NK-92 (cell line): ENCODE results near the gene PPP1R14B.
"Not testable (repeated sequence)": the region's sequence is repeated elsewhere in the genome, so short reads cannot be mapped to it uniquely, and the experiment has no call there.

Source experiments
- DNase-seq: peaks from one replicate; lab custom pipeline; 2025; ENCODE audit not compliant: unreplicated experiment; lab: John Stamatoyannopoulos, UW

The PPP1R14B gene

DNA sequence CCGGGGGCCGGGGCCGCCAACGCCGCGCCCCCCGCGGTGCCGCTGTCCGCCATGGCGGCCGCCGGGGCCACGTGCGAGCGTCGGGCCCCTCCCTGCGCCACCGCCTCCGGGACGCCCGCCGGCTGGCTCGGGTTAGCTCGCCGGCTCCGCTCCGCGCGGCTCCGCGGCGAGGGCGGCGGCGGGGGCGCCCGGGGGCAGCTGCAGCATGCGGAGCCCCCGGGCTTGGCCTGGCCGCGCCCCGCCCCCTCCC is 197 bp downstream of the PPP1R14B start:
- not testable (repeated sequence) for DNase-seq

DNA sequence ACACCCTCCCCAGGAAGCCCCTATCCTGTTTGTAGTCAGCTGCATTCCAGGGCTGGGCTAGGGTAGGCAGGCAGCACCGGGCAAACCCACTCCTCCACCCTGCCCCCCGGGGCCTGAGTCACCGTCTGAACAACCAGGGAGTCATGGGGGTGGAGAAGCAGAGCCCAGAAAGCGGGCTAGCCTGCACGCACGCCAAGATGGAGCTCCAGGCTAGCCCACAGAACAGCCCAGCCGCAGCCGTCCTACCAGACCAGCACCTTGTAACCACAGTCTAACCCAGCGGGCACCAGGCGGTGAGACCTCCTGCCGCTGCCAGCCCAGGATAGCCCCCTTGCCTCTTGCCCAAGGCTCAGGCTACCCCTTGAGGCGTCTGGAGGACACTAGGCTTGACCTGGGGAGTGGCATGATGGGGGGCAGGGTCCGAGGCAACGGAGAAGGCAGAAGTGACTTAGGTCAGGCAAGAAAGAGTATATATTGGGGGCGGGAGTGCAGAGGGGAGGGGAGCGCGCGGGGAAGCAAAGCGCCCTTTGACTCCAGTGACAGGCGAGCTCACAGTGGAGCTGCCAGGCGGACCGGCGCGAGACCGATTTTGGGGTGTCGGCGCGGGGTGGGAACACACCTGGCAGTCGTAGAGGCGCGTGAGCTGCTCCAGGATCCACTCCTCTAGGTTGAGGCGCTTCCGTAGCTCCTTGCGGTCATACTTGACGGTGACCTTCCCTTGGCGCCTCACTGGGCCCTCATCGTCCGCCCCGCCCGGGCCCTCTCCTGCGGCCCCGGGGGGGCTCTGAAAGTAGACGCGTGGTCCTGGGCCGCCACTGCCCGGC is 734 bp downstream of the PPP1R14B start:
- no peak for DNase-seq

DNA sequence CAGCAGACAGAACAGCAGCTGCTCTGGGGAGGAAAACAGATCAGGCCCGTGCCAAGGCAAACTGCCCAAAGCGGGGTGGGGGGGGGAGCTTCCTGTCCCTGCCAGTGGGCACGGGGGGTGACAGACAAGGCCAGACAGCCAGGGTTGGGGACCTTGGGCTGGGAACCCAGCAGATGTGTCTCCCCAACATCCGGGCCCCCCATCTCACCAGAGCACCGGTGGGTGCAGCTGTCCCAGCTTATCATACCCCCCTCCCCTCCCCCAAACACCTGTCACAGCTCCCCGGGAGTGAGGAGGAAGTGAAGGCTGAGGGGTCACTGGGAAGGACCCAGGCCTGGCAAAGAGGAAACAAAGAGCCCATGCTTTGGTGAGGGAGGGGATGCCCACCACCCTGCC is 1.3 kb downstream of the PPP1R14B start:
- no peak for DNase-seq

DNA sequence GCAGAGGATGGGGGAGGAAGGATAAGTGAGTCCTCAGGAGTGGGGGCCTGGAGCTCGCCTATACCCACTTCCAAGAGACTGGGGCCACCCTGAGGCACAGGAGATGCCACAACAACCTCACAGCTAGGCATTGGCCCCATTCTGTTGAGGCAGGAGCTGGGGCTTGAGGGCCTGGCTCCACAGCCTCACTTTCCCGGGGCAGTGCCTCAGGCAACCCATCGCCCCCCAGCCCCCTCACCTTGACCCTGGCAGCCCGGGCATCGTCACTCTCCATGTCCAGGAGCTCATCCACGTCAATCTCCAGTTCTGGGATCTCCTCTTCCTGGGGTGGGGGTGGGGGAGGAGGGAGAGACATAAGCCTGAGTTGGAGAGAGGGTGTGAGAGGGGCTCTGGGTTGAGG is 1.8 kb downstream of the PPP1R14B start:
- DNase-seq = no peak

DNA sequence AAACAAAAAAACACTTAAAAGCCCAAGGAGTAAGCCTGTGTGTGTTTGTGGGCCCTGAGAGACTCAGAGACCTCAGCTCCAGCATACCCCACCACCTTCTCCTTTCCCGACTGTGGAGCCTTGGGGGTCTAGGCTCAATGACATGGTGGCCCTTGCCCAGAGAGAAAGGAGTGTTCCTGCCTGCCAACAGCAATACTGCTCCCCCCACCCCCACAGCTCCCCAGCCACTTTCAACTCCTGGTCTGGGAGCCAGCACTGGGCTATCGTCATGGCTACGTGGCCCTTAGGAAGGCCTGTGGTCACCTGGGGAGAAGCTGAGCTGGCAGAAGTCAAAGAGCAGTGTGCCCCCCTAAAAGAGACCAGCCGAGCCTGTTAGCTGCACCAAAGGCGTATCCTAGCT is 2.6 kb downstream of the PPP1R14B start:
- no peak for DNase-seq

DNA sequence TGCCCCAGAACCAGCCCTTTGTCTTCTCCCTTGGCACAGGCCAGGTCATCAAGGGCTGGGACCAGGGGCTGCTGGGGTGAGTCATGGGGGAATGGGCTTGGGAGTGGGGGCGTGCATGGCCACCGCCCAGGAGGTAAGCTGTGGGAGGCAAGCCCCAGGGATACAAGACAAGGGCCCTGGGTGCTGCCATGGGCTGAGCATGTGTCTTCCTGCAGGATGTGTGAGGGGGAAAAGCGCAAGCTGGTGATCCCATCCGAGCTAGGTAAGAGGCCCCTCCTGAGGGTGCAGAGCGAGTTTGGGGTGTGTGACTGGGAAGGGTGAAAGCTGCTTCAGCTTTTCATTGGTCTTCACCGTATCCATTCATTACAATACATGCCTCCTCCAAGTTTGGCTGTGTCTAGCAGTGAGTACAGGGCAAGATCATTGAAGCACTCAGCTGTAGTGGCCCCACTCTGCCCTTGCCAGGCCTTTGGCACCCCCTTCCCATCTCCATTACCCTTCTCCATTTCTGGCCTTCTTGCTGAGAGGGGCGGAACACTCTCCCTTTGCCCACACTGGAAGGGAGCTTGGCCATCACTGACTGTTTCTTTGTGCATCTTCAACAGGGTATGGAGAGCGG is 3.4 kb downstream of the PPP1R14B start:
- DNase-seq = no peak

DNA sequence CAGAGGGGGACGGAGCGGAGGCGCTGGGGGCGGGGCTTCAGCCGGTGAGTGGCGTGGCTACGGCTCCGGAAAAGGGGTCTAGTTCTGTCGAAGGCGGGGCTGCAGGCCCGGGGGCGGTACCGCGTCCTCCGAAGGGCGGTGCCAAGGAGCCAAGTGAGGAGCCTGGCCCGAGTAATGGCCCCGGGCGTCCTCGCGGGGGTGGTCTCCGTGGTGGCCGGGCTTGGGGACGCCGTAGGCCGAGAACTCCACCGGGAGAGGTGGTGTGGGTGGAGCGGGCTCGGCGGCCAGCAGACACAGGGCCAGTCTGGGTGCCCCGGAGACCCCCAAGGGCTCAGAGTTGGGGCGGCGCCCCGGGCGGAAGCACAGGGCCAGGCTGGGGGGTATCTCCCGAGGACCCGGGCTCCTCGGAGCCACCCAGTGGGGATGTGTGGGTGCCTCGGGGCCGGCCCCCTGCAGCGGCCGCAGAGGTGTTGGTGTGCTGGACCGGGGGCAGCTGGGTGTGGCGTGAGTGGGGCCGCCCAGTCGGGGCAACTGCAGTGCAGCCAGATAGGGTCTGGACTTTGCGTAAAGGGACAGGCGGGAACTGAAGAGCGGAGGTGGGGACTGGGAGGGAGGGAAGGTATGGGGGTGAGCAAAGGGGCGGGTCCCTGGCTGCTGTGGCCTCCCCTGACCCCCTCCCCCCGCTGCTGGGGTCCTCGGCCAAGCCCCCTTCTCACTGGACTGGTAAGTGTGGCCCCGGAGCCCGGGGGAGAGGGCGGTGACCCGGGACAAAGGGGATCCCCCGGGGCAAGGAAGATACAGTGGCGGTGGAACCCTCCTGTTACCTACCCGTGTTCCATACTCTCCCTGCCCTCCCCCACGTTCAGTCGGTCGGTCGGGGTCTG is 5.0 kb downstream of the PPP1R14B start:
- no peak for DNase-seq

DNA sequence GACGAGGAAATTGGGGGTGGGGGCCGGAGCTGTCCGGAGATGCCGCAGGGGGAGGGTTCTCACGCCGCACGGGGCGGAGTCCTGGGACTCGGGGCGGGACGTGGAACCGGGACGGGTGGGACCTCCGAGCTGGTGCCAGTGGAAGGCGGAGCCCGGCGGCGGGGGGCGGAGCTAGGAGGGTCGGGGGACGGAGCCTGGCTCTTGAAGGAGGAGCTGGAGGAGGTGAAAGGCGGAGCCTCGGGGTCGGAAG is 5.6 kb downstream of the PPP1R14B start:
- peak; percentile 95 for DNase-seq

DNA sequence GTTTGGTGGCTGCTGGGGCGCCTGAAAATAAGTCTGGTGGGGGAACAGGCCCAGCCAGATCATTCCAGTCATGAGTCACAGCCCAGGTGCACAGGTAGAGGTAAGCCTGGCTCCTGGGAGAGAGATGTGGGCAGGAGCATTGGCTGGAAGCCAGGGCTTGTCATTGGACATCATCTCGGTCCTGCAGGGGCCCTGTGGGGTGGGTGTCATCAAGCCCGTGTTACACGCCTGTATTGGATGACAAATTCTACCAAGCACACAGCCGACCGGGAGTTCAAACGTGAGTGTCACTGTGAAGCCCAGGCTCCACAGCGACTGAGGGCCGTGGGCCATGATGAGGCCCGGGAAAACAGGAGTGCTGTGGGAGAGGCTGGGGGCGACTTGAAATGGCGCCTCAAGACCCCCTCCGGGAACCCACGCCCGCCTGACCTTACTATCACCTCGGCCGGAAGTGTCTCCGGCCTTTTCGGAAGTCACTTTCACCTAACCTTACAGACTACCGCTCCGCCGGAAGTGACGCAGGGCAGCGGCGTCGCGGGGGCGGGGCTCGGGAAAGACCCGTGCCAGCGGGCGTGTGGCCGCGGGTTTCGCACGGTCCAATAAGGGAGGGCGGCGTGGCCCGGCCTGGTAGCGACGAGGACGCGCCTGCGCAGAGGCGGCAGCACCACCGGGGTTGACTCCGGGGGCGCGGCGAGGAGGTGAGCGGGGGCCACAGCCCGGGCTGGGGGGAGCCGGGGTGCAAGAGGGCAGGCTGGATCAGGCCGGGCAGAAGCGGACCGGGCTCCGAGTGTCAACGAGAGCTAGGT is 6.1 kb downstream of the PPP1R14B start, which contains the start of gene FKBP2:
FKBP2 (plus strand) TSS at position 661 of the 806 bp plus-strand sequence. CDS start 1,293 bp downstream, outside the sequence.
- DNase-seq = peak; percentile 88

DNA sequence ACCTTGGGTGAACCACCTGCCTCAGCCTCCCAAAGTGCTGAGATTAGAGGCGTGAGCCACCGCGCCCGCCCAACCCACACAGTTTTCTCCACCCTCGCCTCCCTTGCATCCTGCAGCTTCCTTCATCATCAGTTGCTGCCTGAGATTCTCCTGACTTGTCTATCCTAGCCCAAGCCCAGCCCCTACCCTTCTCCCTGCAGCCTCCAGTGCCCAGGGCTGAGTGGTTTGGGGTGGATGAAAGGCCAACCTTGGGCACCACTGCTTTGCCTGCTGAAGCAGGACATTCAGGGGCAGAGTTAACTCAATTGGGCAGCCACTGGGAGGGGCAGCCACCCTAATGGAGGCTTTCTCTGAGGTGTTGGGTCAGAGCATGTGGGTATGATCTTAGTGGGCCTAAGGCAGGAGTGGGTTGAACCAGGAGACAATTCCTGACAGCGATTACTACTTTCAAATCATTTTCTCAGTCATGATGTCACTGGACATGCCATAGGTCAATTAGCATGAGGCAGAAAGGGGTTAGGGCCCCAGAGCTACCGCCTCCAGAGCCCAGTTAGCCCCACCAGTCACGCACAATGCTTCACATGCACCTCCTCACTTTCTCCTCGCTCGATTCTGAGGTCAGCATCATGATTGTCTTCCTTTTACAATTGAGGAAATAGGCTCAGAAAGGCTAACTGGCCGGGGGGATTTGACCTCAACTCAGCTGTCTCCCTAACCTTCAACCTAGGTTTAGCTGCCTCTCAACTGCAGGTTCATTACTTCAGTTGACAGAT is 6.9 kb downstream of the PPP1R14B start:
- no peak for DNase-seq

DNA sequence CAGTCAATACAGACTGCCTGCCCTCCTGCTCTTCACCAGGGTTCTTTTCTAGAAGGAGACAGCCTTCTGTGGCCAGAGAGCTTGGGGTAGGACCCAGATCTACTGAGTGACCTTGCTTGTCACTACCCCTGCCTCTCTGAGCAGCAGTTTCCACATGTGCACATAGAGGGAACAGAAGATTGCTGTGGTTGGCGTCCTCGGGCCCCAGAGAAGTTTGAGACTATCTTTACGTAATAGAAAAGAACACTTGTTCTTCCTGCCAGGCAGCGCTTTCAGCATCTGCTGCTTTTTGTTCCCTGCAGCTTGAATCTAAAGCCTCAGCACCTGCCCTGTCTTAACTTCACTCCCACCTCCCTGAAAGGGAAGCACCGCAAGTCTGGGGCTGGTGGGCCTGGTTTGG is 7.7 kb downstream of the PPP1R14B start:
- DNase-seq = no peak

DNA sequence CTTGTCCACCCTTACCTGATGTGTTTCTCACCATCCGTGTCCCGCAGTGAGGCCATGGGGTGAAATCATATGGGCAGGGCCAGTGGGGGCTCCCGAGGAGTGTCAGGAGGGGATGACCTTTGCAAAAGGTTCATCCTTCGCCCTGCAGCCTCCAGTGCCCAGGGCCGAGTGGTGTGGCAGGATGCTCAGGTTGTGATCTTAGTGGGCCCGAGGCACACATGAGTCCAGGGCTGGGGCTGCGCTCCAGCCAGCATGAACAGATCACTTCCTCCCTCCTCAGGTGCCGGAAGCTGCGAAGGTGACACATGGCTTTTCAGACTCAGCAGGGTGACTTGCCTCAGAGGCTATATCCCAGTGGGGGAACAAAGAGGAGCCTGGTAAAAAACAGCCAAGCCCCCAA is 8.7 kb downstream of the PPP1R14B start:
- no peak for DNase-seq

DNA sequence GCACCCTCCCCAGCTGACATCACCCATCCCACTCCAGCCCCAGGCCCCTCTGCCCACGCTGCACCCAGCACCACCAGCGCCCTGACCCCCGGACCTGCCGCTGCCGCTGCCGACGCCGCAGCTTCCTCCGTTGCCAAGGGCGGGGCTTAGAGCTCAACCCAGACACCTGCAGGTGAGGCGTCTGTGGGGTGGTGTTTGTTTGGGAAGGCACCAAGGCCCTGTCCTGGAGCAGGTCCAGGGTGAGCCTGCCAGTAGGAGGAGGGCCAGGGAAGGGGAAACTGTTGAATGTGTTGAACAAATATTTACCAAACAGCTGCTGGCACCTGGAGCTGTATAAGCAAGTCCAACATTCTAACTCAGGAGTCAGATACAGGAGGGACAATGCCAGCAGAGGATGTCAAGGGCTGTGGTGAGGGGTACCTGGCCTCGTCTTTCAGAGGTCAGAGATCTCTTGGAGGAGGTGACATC is 9.2 kb downstream of the PPP1R14B start:
- no peak for DNase-seq

DNA sequence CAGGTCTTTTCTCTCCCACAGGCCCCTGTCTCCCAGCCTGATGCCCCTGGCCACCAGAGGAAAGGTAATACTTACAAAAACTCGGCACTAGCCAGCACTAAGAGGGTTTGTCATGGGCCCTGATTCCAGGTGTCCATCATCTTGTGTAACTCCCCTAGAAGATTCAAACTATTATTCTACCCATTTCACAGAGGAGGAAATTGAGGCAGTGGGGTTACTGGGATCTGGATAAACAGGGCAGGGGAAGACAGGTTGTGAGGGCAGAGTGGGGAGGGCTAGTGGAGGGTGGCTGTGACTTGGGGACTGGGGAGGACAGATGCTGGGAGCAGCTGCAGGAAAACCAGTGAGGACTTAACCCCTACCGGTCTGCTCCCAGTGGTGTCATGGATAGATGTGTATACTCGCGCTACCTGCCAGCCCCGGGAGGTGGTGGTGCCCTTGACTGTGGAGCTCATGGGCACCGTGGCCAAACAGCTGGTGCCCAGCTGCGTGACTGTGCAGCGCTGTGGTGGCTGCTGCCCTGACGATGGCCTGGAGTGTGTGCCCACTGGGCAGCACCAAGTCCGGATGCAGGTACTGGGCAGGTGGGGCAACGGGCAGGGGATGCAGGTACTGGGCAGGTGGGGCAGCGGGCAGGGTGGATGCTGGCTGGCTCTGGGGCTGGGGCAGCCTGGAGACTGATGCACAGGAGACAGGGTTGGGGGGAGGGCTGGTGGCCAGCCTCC is 11.1 kb downstream of the PPP1R14B start:
- no peak for DNase-seq

DNA sequence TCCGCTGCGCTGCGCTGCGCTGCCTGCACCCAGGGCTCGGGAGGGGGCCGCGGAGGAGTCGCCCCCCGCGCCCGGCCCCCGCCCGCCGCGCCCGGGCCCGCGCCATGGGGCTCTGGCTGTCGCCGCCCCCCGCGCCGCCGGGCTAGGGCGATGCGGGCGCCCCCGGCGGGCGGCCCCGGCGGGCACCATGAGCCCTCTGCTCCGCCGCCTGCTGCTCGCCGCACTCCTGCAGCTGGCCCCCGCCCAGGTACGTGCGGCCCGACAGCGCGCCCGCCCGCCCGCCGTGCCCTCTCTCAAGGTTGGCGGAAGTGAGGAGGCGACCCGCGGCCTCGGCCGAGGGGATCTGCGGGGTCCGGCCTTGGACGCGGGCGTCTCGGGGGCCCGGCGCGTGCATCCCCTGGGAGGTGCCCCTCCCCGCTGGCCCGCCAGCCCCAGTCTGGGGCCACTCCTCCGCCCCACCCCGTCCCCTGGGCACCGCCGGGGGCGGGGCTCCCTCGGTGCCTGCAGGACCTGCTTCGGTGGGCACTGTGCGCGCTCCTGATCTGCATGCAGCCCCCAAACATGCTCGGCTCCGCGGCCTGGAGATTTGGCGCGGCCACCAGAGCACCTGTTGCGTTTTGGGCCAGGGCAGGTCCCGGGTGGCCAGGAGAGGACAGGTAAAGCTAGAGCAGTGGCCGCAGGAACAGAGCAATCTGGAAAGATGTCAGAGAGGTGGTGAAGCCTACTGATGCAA is 11.9 kb downstream of the PPP1R14B start:
- DNase-seq = no peak

DNA sequence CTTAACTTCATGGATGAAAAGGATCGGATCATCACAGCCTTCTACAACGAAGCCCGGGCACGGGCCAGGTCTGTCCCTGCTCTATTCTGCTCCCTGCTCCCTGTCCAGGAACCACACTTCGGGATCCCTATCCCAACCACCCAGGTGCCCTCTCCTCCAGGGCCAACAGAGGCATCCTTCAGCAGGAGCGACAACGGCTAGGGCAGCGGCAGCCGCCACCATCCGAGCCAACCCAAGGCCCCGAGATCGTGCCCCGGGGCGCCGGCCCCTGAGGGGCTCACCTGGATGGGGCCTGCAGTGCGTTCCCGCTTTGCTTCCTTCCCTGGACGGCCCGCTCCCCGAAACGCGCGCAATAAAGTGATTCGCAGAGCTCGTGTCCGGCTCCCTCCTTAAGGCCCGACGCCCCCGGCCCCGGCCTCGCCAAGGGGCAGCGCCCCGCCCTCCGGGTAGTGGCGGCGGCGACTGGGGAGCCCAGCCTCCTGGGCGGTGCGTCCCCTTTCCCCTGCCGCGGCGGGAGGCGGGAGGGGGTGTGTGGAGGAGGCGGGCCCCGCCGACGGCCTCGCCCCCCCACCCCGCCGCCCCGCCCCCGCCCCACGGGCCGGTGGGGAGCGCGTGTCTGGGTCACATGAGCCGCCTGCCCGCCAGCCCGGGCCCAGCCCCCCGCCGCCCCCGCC is 12.7 kb downstream of the PPP1R14B start, which contains the start of gene VEGFB:
VEGFB (plus strand) TSS at position 672 of the 674 bp plus-strand sequence. CDS start 250 bp downstream, outside the sequence.
- no peak for DNase-seq

DNA sequence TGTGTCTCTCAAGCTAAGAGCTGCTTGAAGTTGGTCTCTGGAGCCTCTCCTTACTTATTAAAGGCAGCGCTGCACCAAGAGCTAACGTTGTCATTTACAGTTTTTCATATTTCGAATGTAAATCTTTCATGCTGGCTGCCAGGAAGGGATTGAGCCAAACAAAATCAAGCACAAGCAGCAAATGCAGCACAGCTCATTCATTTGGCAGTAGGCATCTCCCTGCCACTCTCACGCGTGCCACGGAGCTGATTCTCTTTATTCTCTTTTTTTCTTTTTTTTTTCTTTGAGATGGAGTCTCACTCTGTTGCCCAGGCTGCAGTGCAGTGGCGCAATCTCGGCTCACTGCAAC is 13.8 kb downstream of the PPP1R14B start:
- no peak for DNase-seq

DNA sequence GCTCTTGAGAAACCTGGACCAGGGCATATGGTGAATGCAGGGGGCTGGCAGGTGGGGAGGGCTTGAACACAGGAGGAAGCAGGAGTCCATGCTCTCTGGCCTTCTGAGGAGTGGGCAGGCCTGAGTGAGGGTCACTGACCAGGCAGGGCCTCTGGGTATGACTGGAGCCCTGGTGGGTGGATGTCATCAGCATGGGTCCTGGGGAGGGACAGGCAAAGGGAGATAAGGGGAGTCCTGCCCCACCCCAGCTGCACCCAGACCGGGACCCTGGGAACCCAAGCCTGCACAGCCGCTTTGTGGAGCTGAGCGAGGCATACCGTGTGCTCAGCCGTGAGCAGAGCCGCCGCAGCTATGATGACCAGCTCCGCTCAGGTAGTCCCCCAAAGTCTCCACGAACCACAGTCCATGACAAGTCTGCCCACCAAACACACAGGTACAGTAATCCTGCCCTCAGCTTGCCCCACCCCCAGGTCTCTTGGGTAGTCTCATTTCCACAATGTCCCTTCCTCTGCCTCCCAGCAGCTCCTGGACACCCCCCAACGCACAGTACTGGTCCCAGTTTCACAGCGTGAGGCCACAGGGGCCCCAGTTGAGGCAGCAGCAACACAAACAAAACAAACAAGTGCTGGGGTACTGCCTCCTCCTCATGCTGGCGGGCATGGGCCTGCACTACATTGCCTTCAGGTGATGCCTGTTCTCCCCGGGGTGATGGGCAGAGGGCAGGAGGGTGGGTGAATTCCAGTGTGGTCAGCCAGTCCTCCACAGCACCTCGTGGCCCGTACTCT is 14.4 kb downstream of the PPP1R14B start:
- no peak for DNase-seq
